SU-DHL-6 (cell line): Measurements from ENCODE around the gene PTPRH.

ENCODE experiments used
- CTCF ChIP-seq: fragments of 200-600 bp; sonication (generic); IDR thresholded peaks from one replicate; pipeline ENCODE4 v1.5.1; 2017; ENCODE audit warnings: antibody characterized with exemption, mild to moderate bottlenecking, low read length, moderate library complexity; ENCODE audit not compliant: insufficient read depth, poor library complexity, severe bottlenecking
- EZH2phosphoT487 ChIP-seq: fragments of 200-600 bp; sonication (generic), shearing (Covaris generic); conservative IDR thresholded peaks from 2 replicates; pipeline ENCODE4 v1.6.1; 2018; ENCODE audit warnings: mild to moderate bottlenecking, antibody characterized with exemption, low read length, moderate library complexity, mixed read lengths

DNA sequence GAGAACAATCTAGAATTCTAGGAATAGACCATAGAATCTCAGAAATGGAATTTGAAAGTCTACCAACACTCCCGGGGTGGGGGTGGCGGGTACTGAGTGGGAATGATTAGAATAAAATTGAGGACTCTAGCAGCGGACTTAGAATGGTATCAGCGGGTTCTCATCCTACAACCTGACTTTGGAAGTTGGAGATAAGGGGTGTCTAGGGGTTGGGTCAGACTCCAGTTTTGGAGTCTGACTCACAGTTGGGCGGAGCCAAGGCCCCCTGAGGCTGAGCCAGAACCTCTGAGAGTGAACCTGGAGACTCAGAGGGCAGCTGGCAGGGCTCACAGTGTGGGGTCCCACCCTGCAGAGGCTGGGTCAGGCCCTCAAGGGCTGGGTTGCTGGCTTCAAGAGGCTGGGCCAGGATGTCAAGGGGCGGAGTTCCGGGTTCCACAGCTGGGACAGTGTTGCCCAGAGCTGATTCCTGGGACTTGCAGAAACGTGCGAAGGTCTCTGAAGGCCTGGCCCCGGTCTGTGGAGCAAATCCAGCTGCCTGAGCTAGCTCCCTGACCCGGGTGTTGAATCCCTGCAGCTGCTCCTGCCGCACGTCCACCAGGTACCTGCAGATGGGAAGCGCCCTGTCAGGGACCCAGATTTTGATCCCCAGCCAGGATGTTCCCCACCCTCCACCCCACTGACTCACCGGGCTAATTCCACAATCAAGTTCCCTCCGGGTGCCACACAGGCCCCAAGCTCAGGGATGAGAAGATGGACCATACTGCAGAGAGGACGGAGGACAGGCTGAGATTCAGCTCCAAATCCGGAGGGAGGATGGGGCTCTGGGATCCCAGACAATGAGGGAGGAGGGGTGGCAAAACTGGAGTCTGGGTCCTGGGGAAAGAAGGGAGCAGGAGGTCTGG lies 50.2 kb downstream of the PTPRH start:
- TF ChIP-seq CTCF (no peak), EZH2phosphoT487 (no peak)
